ENCODE measurements around the gene LEMD2. TPM values are rescaled to one million over a fixed set of nuclear protein-coding genes. Genes with fewer than 3 reads are reported as not detected.

LEMD2 gene
- total and polyA plus RNA-seq, 9 of the 15 experiments (the other 6 are each of a cell fraction or from before 2014, with no cell fraction given): 0.32 to 46.3 (median 30.8) TPM

DNA sequence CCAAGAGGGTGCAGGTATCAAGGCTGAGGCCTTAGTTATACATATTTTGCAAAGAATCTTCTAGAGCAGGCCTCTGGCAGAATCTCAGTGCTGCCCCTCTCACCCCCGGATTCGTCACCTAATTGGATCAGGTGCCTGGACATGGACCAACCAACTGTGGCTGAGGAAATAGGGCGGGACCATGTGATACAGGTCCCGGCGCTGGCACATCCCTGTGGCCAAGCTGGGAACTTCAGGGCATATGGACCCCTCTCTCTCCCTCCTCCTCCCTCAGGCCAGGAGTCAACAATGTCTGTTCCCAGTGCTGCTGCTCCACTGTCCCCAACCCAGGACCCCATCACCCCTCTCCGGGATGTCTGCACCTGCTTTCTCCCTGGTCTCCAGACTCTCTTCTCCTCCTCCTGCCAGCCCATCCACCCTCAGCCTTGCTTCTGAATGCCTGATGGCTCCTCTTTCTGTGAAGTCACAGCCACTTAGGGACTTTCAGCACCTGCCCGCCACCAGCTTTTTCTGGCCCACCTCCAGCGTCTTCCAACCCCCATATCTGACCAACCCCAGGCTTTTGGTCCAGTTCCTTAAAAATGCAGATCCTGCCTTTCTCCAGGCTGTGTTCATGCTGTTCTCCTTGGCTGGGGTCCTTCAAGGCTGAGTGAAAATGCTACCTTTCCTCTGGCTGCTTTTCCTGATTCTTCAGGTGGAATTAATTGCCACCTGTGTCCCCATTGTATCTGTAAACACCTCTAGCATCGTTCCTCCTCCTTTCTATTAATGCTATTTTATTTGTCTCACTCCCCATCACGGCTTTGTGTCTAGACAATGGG lies 33.9 kb upstream of the LEMD2 start (continued):
- TF ChIP-seq, protein P1, sequence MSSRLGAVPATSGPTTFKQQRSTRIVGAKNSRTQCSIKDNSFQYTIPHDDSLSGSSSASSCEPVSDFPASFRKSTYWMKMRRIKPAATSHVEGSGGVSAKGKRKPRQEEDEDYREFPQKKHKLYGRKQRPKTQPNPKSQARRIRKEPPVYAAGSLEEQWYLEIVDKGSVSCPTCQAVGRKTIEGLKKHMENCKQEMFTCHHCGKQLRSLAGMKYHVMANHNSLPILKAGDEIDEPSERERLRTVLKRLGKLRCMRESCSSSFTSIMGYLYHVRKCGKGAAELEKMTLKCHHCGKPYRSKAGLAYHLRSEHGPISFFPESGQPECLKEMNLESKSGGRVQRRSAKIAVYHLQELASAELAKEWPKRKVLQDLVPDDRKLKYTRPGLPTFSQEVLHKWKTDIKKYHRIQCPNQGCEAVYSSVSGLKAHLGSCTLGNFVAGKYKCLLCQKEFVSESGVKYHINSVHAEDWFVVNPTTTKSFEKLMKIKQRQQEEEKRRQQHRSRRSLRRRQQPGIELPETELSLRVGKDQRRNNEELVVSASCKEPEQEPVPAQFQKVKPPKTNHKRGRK (tag; IDR thresholded peaks at IDR 0.05): no peak
- TF ChIP-seq SMC3 (conservative IDR thresholded peaks at IDR 0.05; ENCODE audit: insufficient read depth, low read depth, low read length) (0 out of 2 replicates have a peak, but pooled peaks have one; percentile 31), RCOR1 (IDR thresholded peaks at IDR 0.05; ENCODE audit: borderline replicate concordance in 1 of 2, low read depth in 2 of 2, low read length in 2 of 2) (0 out of 4 replicates have a peak, but pooled peaks of 1 of the 2 experiments have one; percentile 24), RFX5 (IDR thresholded peaks at IDR 0.05; ENCODE audit: low read depth, low read length) (no peak), NR1H2 (CRISPR knock-in tag; IDR thresholded peaks at IDR 0.05) (no peak), BHLHE40 (IDR thresholded peaks at IDR 0.05; ENCODE audit: low read length) (no peak), ELF1 (tag; IDR thresholded peaks at IDR 0.05) (no peak), ZNF785 (CRISPR knock-in tag; IDR thresholded peaks at IDR 0.05) (no peak), ZFP1 (CRISPR knock-in tag; IDR thresholded peaks at IDR 0.05) (no peak), RAD21 (CRISPR knock-in tag; conservative IDR thresholded peaks at IDR 0.05 in 1 of 2, IDR thresholded peaks at IDR 0.05 in 1 of 2) (peak in 1 of 2 experiments; percentile 30; a peak in 2 of 4 replicates), FOXM1 (IDR thresholded peaks at IDR 0.05; ENCODE audit: low read depth) (no peak), FOXM1 (CRISPR knock-in tag; IDR thresholded peaks at IDR 0.05; ENCODE audit: low read depth) (no peak), RAD51 (IDR thresholded peaks at IDR 0.05; ENCODE audit: borderline replicate concordance, low read depth) (peak; percentile 63; the same call in 1 of the 2 replicates), NFYB (IDR thresholded peaks at IDR 0.05; ENCODE audit: extremely low read depth, insufficient read length) (peak; percentile 33)
- TF ChIP-seq, protein P2, sequence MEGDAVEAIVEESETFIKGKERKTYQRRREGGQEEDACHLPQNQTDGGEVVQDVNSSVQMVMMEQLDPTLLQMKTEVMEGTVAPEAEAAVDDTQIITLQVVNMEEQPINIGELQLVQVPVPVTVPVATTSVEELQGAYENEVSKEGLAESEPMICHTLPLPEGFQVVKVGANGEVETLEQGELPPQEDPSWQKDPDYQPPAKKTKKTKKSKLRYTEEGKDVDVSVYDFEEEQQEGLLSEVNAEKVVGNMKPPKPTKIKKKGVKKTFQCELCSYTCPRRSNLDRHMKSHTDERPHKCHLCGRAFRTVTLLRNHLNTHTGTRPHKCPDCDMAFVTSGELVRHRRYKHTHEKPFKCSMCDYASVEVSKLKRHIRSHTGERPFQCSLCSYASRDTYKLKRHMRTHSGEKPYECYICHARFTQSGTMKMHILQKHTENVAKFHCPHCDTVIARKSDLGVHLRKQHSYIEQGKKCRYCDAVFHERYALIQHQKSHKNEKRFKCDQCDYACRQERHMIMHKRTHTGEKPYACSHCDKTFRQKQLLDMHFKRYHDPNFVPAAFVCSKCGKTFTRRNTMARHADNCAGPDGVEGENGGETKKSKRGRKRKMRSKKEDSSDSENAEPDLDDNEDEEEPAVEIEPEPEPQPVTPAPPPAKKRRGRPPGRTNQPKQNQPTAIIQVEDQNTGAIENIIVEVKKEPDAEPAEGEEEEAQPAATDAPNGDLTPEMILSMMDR (IDR thresholded peaks at IDR 0.05 in 2 of 3, conservative IDR thresholded peaks at IDR 0.05 in 1 of 3; ENCODE audit: insufficient read depth in 2 of 3, low read depth in 1 of 3, low read length in 3 of 3): peak; percentile 61 to 66 (median 64)

Measured in K562 (cell line).